Right lobe of liver (tissue), 4 donors: ENCODE data around the gene ACAD11.

Experiments used
- POLR2A ChIP-seq: fragments of 450-650 bp; IDR thresholded peaks from one replicate; pipeline ENCODE4 v1.6.1; 2017; ENCODE audit warnings: antibody characterized with exemption, mild to moderate bottlenecking
- TF ChIP-seq, protein P1 (sequence below), 4 donors: fragments of 200-600 bp in 3 of 4; fragments of 450-650 bp in 1 of 4; IDR thresholded peaks; one replicate each; pipeline versions ENCODE4 v1.5.1 to v1.8.0; 2016 to 2022; ENCODE audit warnings: antibody characterized with exemption in 4 of 4, mild to moderate bottlenecking in 2 of 4
- donor health status: DM: no; HTN: no; CAD: no.
- donor health status: DM: no; HTN: no; CAD: no.
- donor health status: DM: no; HTN: yes; CAD: no.

DNA sequence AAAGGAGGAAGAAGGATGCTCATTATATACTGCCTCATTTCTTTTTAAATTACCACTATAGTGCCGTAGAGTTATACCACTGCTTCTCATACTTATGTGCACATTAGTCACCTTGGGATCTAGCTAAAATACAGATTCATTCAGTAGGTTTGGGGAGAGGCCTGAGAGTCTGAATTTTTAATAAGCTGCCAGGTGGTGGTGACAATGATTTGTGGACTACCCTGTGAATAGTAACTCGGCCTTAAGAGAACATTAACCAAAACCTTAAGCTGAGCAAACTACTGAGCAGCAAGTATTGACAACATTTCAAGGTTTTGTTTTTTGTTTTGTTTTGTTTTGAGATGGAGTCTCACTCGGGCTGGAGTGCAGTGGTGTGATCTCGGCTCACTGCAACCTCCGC is 20.3 kb upstream of the ACAD11 start:
- TF ChIP-seq, protein P1, sequence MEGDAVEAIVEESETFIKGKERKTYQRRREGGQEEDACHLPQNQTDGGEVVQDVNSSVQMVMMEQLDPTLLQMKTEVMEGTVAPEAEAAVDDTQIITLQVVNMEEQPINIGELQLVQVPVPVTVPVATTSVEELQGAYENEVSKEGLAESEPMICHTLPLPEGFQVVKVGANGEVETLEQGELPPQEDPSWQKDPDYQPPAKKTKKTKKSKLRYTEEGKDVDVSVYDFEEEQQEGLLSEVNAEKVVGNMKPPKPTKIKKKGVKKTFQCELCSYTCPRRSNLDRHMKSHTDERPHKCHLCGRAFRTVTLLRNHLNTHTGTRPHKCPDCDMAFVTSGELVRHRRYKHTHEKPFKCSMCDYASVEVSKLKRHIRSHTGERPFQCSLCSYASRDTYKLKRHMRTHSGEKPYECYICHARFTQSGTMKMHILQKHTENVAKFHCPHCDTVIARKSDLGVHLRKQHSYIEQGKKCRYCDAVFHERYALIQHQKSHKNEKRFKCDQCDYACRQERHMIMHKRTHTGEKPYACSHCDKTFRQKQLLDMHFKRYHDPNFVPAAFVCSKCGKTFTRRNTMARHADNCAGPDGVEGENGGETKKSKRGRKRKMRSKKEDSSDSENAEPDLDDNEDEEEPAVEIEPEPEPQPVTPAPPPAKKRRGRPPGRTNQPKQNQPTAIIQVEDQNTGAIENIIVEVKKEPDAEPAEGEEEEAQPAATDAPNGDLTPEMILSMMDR (IDR thresholded peaks at IDR 0.05): no peak
- TF ChIP-seq POLR2A: no peak
